Stimulated activated CD4-positive, alpha-beta T cell treated with anti-CD3 and anti-CD28 coated beads, Interleukin-15, amount 100 ng/mL, for 48 hours (primary cell): ENCODE data around the gene NRF1.

ENCODE experiments used
- DNase-seq, 2 donors: peaks; one replicate each; pipeline ENCODE4 v3.0.0-alpha.2; 2020; ENCODE audit warnings: low read depth in 2 of 2

Gene NRF1

GRCh38 chr7:129740574-129741410 is 129.3 kb downstream of the NRF1 start:
- no peak for DNase-seq

GRCh38 chr7:129741743-129742213 is 130.3 kb downstream of the NRF1 start:
- no peak for DNase-seq

GRCh38 chr7:129742256-129742655 is 130.7 kb downstream of the NRF1 start:
- no peak for DNase-seq

GRCh38 chr7:129746857-129747529 is 135.5 kb downstream of the NRF1 start:
- no peak for DNase-seq

GRCh38 chr7:129748356-129749109 is 137.0 kb downstream of the NRF1 start:
- no peak for DNase-seq

- DNase-seq, result no peak
These were observed 138.6 kb downstream of the NRF1 start for GRCh38 chr7:129750091-129750490.

- no peak for DNase-seq
These were observed 139.0 kb downstream of the NRF1 start for GRCh38 chr7:129750501-129750900.

GRCh38 chr7:129751916-129752315 is 140.4 kb downstream of the NRF1 start:
- no peak for DNase-seq

GRCh38 chr7:129752760-129753159 is 141.2 kb downstream of the NRF1 start:
- DNase-seq, result no peak

- no peak for DNase-seq
These were observed 142.9 kb downstream of the NRF1 start for GRCh38 chr7:129754406-129754805.

- DNase-seq, result no peak
These were observed 146.5 kb downstream of the NRF1 start for GRCh38 chr7:129757991-129758390.

- DNase-seq, result no peak
These were observed 151.0 kb downstream of the NRF1 start for GRCh38 chr7:129762387-129762969.

- DNase-seq, result no peak
These were observed 152.9 kb downstream of the NRF1 start for GRCh38 chr7:129764247-129765084.

- no peak for DNase-seq
These were observed 153.8 kb downstream of the NRF1 start for GRCh38 chr7:129765352-129765751.

GRCh38 chr7:129767120-129768015 is 155.8 kb downstream of the NRF1 start:
- no peak for DNase-seq

- no peak for DNase-seq
These were observed 157.3 kb downstream of the NRF1 start for GRCh38 chr7:129768614-129769399.

GRCh38 chr7:129769400-129769774 is 157.9 kb downstream of the NRF1 start:
- no peak for DNase-seq

- no peak for DNase-seq
These were observed 158.6 kb downstream of the NRF1 start for GRCh38 chr7:129769866-129770808.
